K562 (cell line): ENCODE data around the gene MBNL1. TPM values are rescaled to one million over a fixed set of nuclear protein-coding genes. Genes with fewer than 3 reads are reported as not detected.

ENCODE experiments used
- ATAC-seq: fragments of 200-7000 bp; cut with Tn5 transposase; 3 replicates; pipeline ENCODE4 v1.9.1; 2020; ENCODE audit warnings: moderate library complexity
- BruUV-seq: library from RNA; stranded (reverse); fragments of 400-500 nt; replicated peaks from 2 replicates; lab custom pipeline; 2021; lab: Mats Ljungman, UMichigan
- CTCF ChIA-PET: fragments of 300-600 bp; formaldehyde crosslinking; extraction: SDS; loops from one replicate; lab custom pipeline; 2021; ENCODE audit warnings: low intra/inter-chr PET ratio; lab: Yijun Ruan, JAX
- POLR2A ChIA-PET: fragments of 300-600, 350-650 bp; sonication (Branson Sonifier 250); formaldehyde crosslinking; extraction: SDS; loops from one replicate; lab custom pipeline; 2021; ENCODE audit warnings: antibody characterized with exemption, inconsistent platforms; lab: Yijun Ruan, JAX
- DNase-seq, 4 experiments: peaks; one replicate each; pipeline versions ENCODE4 v3.0.0 to v3.0.0-alpha.2; 2011 to 2018; ENCODE audit warnings: low spot score in 3 of 4, mixed read lengths in 3 of 4; ENCODE audit errors: extremely low read depth in 1 of 4
- FAIRE-seq: peaks from 2 replicates; lab custom pipeline; 2011; peaks lifted over from hg19 to GRCh38; lab: Jason Lieb, UNC
- H2AFZ ChIP-seq: 2 replicates; pipeline ENCODE4 v1.6.0; 2011; ENCODE audit warnings: low read depth, low read length, control low read depth, inconsistent platforms
- H3K27ac ChIP-seq: fragments of 200-600 bp; 3 replicates; pipeline ENCODE4 v1.8.0; 2011; ENCODE audit warnings: low read depth, mild to moderate bottlenecking, control low read depth, inconsistent platforms, low read length, moderate library complexity, mixed read lengths; ENCODE audit errors: extremely low read depth
- H3K27me3 ChIP-seq, 2 experiments: fragments of 300-600 bp in 1 of 2; 2 replicates in 1 of 2; 3 replicates in 1 of 2; pipeline versions ENCODE4 v1.6.0 to v1.8.0; 2011; ENCODE audit warnings: inconsistent platforms in 2 of 2, low read length in 2 of 2, mild to moderate bottlenecking in 1 of 2, mixed read lengths in 1 of 2, moderate library complexity in 1 of 2; ENCODE audit not compliant: control insufficient read depth in 2 of 2, insufficient read depth in 2 of 2
- H3K36me3 ChIP-seq: fragments of 300-600 bp; 3 replicates; pipeline ENCODE4 v1.8.0; 2011; ENCODE audit warnings: mild to moderate bottlenecking, low read length, inconsistent platforms; ENCODE audit not compliant: control insufficient read depth, insufficient read depth
- H3K4me1 ChIP-seq, 2 experiments: fragments of 200-600 bp in 1 of 2; replicated peaks in 1 of 2; 2 replicates in 1 of 2; 3 replicates in 1 of 2; pipeline versions ENCODE4 v1.5.1 to v1.8.0; 2011; ENCODE audit warnings: inconsistent platforms in 2 of 2, low read length in 2 of 2, mild to moderate bottlenecking in 1 of 2, mixed read lengths in 1 of 2, moderate library complexity in 1 of 2; ENCODE audit not compliant: control insufficient read depth in 2 of 2, insufficient read depth in 2 of 2
- H3K4me2 ChIP-seq: 2 replicates; pipeline ENCODE4 v1.6.1; 2011; ENCODE audit warnings: low read length, control low read depth, inconsistent platforms, mixed read lengths; ENCODE audit not compliant: insufficient read depth
- H3K4me3 ChIP-seq: fragments of 200-600 bp; sonication (generic), shearing (Covaris generic); 2 replicates; pipeline ENCODE4 v1.5.1; 2016; ENCODE audit warnings: control low read depth, inconsistent platforms
- H3K79me2 ChIP-seq: fragments of 200-600 bp; 3 replicates; pipeline ENCODE4 v1.8.0; 2011; ENCODE audit warnings: low read length, inconsistent platforms; ENCODE audit not compliant: control insufficient read depth, insufficient read depth
- H3K9ac ChIP-seq, 2 experiments: 2 replicates each; pipeline versions ENCODE4 v1.6.0 to v1.6.1; 2011; ENCODE audit warnings: low read depth in 2 of 2, low read length in 2 of 2, control low read depth in 1 of 2, inconsistent platforms in 1 of 2, mild to moderate bottlenecking in 1 of 2, mixed read lengths in 1 of 2; ENCODE audit not compliant: insufficient read depth in 1 of 2
- H3K9me1 ChIP-seq: one replicate; pipeline ENCODE4 v1.6.0; 2011; ENCODE audit warnings: inconsistent platforms, mild to moderate bottlenecking, low read length, moderate library complexity; ENCODE audit not compliant: control insufficient read depth, insufficient read depth
- H3K9me3 ChIP-seq: replicated peaks from 2 replicates; pipeline ENCODE4 v1.5.1; 2011; ENCODE audit warnings: low read depth, low read length, inconsistent platforms; ENCODE audit not compliant: control insufficient read depth, insufficient read depth
- H4K20me1 ChIP-seq: replicated peaks from 2 replicates; pipeline ENCODE4 v1.6.1; 2011; ENCODE audit warnings: low read length, inconsistent platforms, mixed read lengths; ENCODE audit not compliant: control insufficient read depth, insufficient read depth
- ARID2 ChIP-seq: fragments of 450-650 bp; IDR thresholded peaks from 2 replicates; pipeline ENCODE4 v1.6.1; 2017; ENCODE audit warnings: antibody characterized with exemption, mild to moderate bottlenecking
- ATF2 ChIP-seq: sonication (generic); formaldehyde crosslinking; IDR thresholded peaks from 2 replicates; pipeline ENCODE4 v1.8.1; 2022; ENCODE audit warnings: missing genetic modification reagents
- C11orf30 ChIP-seq: fragments of 450-650 bp; IDR thresholded peaks from 2 replicates; pipeline ENCODE4 v1.6.1; 2016; ENCODE audit warnings: low read depth, mild to moderate bottlenecking
- GATAD2A ChIP-seq: fragments of 450-650 bp; IDR thresholded peaks from 2 replicates; pipeline ENCODE4 v1.6.1; 2017
- HDAC1 ChIP-seq, 2 experiments: fragments of 450-650 bp; IDR thresholded peaks; 2 replicates each; pipeline ENCODE4 v1.6.1; 2016 to 2017; ENCODE audit warnings: inconsistent platforms in 1 of 2, mild to moderate bottlenecking in 1 of 2, moderate library complexity in 1 of 2
- HDGF ChIP-seq: fragments of 450-650 bp; IDR thresholded peaks from 2 replicates; pipeline ENCODE4 v1.6.1; 2016
- KDM4B ChIP-seq, 2 experiments: fragments of 450-650 bp in 1 of 2; sonication (generic) in 1 of 2; IDR thresholded peaks; 2 replicates each; pipeline ENCODE4 v1.6.1; 2016 to 2017; ENCODE audit warnings: borderline replicate concordance in 2 of 2, antibody characterized with exemption in 1 of 2, low read depth in 1 of 2, mild to moderate bottlenecking in 1 of 2
- MIER1 ChIP-seq: fragments of 450-650 bp; IDR thresholded peaks from 2 replicates; pipeline ENCODE4 v1.6.1; 2016; ENCODE audit warnings: antibody characterized with exemption, mild to moderate bottlenecking, low read depth
- PHB ChIP-seq: fragments of 250-450 bp; sonication (Bioruptor Pico); IDR thresholded peaks from 2 replicates; pipeline ENCODE4 v1.5.0; 2021
- RBM34 ChIP-seq: fragments of 200-400 bp; formaldehyde crosslinking; IDR thresholded peaks from 2 replicates; pipeline ENCODE4 v1.6.1; 2018; ENCODE audit warnings: low read length, borderline replicate concordance; ENCODE audit not compliant: insufficient read depth
- RFX1 ChIP-seq: fragments of 450-650 bp; IDR thresholded peaks from 2 replicates; pipeline ENCODE4 v1.6.1; 2016; ENCODE audit warnings: mild to moderate bottlenecking, moderate library complexity
- TCF15 ChIP-seq: fragments of 250-450 bp; sonication (Bioruptor Pico); IDR thresholded peaks from 2 replicates; pipeline ENCODE4 v1.8.0; 2022; ENCODE audit warnings: moderate library complexity, mild to moderate bottlenecking, inconsistent platforms
- ZBTB7A ChIP-seq: IDR thresholded peaks from 2 replicates; pipeline ENCODE4 v1.6.1; 2011; ENCODE audit warnings: low read depth, mild to moderate bottlenecking, low read length, moderate library complexity, borderline replicate concordance; ENCODE audit not compliant: control insufficient read depth
- ZNF134 ChIP-seq: fragments of 250-450 bp; sonication (Bioruptor Pico); conservative IDR thresholded peaks from 2 replicates; pipeline ENCODE4 v1.4.0; 2020
- ZNF316 ChIP-seq: fragments of 450-650 bp; IDR thresholded peaks from 2 replicates; pipeline ENCODE4 v1.6.1; 2016
- ZNF507 ChIP-seq: conservative IDR thresholded peaks from 2 replicates; pipeline ENCODE4 v1.6.1; 2017; ENCODE audit warnings: missing genetic modification characterization, missing compliant biosample characterization
- ZNF592 ChIP-seq: fragments of 450-650 bp; IDR thresholded peaks from 2 replicates; pipeline ENCODE4 v1.6.1; 2017; ENCODE audit warnings: antibody characterized with exemption, mild to moderate bottlenecking
- WGBS: fragments of 100-300 bp; shearing (Covaris generic); methylation state at CpG from one replicate; pipeline ENCODE4 v1.1.6; 2016; ENCODE audit warnings: low coverage, mixed read lengths; ENCODE audit not compliant: insufficient coverage; ENCODE audit errors: missing lambda C conversion rate; 5-methylcytosine and 5-hydroxymethylcytosine counted together
- in situ Hi-C: fragments of 300-500 bp; cut with MboI; formaldehyde crosslinking; loops from 4 replicates; pipeline ENCODE4 v1.15.0; 2018; ENCODE audit warnings: inconsistent platforms, mixed read lengths
- intact Hi-C: fragments of 100-400 bp; cut with micrococcal nuclease; formaldehyde crosslinking; loops from 2 replicates; pipeline ENCODE4 v1.14.2; 2022
- polyA plus RNA-seq, 8 experiments: library from polyadenylated mRNA; depleted of rRNA in 4 of 8; stranded (reverse) in 5 of 8; unstranded in 3 of 8; fragments of >200 nt; fragmentation: Nextera tagmentation in 2 of 8; fragmentation: Illumina TruSeq in 1 of 8; extraction: Ambion mirVana in 2 of 8; extraction: Trizol in 1 of 8; gene quantifications; 2 replicates each; pipeline versions ENCODE4 v1.2.1 to v1.2.3, GENCODE V29; 2011 to 2014; ENCODE audit warnings: inconsistent platforms in 1 of 8, missing spikeins in 1 of 8
- total RNA-seq, 7 experiments: library from RNA; depleted of rRNA in 6 of 7; stranded (reverse); fragments of >200 nt in 6 of 7; fragmentation: Illumina TruSeq in 2 of 7; extraction: Trizol in 2 of 7; gene quantifications; 2 replicates each; pipeline versions ENCODE4 v1.2.1 to v1.2.3, GENCODE V29; 2011 to 2021; ENCODE audit warnings: low replicate concordance in 1 of 7

Gene MBNL1
- total and polyA plus RNA-seq, 9 of the 15 experiments (the other 6 are each of a cell fraction or from before 2014, with no cell fraction given), result 70.3 to 243 (median 220) TPM

GRCh38 chr3:152469248-152470025 is 200.7 kb downstream of the MBNL1 start:
- no peaks in the 10 kb centered on the region; a peak in 1 of 5 replicates for H3K4me1 ChIP-seq
- no peak overlapping the region for H3K9ac ChIP-seq
- no peaks in the 10 kb centered on the region for H3K9me3 ChIP-seq
- H3K27me3 ChIP-seq, result no peaks in the 10 kb centered on the region
- no peak for DNase-seq
- no peaks in the 10 kb centered on the region for H4K20me1 ChIP-seq
- no peak for ATAC-seq
- H3K27ac ChIP-seq, result no peak overlapping the region
- no peaks in the 10 kb centered on the region; the same call in 2 of the 3 replicates for H3K79me2 ChIP-seq
- H3K9me1 ChIP-seq, result no peaks in the 10 kb centered on the region
- intact Hi-C loops (loop anchor here (5.0 kb wide), 1 partner anchor 537 kb away; no protein-coding TSS in a partner anchor), in situ Hi-C loops (no loop called here)
- no TSS peak for BruUV-seq
- peaks cover 25% of the 10 kb centered on the region; the same call in 2 of the 3 replicates for H3K36me3 ChIP-seq
- no peak overlapping the region for H3K4me3 ChIP-seq
- FAIRE-seq, result no peak
- no peak overlapping the region for H2AFZ ChIP-seq
- no peak overlapping the region for H3K4me2 ChIP-seq
- WGBS, result 50% methylated on average over 4 of the region's 4 CpGs
- CTCF ChIA-PET, result no interaction called here
- POLR2A ChIA-PET, result no interaction called here
- no peak for TF ChIP-seq HDGF
- no peak for TF ChIP-seq ZBTB7A
- TF ChIP-seq RBM34, result no peak
- no peak for TF ChIP-seq HDAC1 (IDR thresholded peaks at IDR 0.05)
- no peak for TF ChIP-seq ZNF592
- no peak for TF ChIP-seq GATAD2A
- peak; percentile 92 for TF ChIP-seq ZNF316
- peak; percentile 86 for TF ChIP-seq C11orf30
- TF ChIP-seq PHB (CRISPR knock-in tag), result no peak
- TF ChIP-seq ZNF134 (CRISPR knock-in tag), result no peak
- no peak for TF ChIP-seq RFX1
- no peak for TF ChIP-seq KDM4B (IDR thresholded peaks at IDR 0.05; ENCODE audit: borderline replicate concordance in 2 of 2, low read depth in 1 of 2)
- no peak for TF ChIP-seq ZNF507 (tag)
- TF ChIP-seq MIER1, result no peak
- no peak for TF ChIP-seq ARID2
- no peak for TF ChIP-seq TCF15 (CRISPR knock-in tag)
- no peak for TF ChIP-seq ATF2 (CRISPR knock-in tag)
